ENCODE data around the gene LMF1. TPM values are rescaled to one million over a fixed set of nuclear protein-coding genes. Genes with fewer than 3 reads are reported as not detected.

LMF1 gene
- total RNA-seq = 18.9 and 28.8 TPM in 2 replicates

GRCh38 chr16:970766-971581 lies at the start of gene LMF1:
LMF1 (minus strand) TSS chr16:970984; CDS start chr16:970980, 4 bp downstream.

DNA sequence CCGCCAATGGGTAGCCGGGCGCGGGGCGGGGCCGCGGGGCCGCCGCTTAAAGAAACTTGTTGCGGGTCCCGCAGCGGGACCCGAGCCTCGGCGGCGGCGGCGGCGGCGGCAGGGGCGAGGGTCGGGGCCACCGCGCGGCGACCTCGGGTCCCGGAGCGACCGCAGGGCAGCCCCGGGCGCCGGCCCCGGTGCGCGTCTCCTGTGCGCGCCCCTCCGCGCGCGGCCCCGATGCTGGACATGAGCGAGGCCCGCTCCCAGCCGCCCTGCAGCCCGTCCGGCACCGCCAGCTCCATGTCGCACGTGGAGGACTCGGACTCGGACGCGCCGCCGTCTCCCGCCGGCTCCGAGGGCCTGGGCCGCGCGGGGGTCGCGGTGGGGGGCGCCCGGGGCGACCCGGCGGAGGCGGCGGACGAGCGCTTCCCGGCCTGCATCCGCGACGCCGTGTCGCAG lies 10.9 kb upstream of the LMF1 start, which contains the start of gene SOX8:
TSS of gene SOX8 (plus strand) at position 76 of the 450 bp plus-strand sequence. CDS start at position 229, 153 bp downstream.

Other genes with a start within 250 kb of the LMF1 start
- gene ANTKMT, start 249.8 kb downstream of the LMF1 start, total RNA-seq = 23.1 and 33.6 TPM in 2 replicates
- 1.3 and 1.6 TPM in 2 replicates for gene CCDC78, start 244.5 kb downstream of the LMF1 start, total RNA-seq
- gene HAGHL, start 243.9 kb downstream of the LMF1 start, total RNA-seq = 9.7 and 13.4 TPM in 2 replicates
- 36.8 and 40.5 TPM in 2 replicates for gene CIAO3, start 230.0 kb downstream of the LMF1 start, total RNA-seq
- not detected in 2 replicates for gene MSLN, start 210.2 kb downstream of the LMF1 start, total RNA-seq
- gene RPUSD1, start 182.6 kb downstream of the LMF1 start, total RNA-seq = 51.9 and 52.7 TPM in 2 replicates
- gene CHTF18, start 182.4 kb downstream of the LMF1 start, total RNA-seq = 15.0 and 20.4 TPM in 2 replicates
- not detected in 2 replicates for gene GNG13, start 170.2 kb downstream of the LMF1 start, total RNA-seq
- gene SOX8, start 10.8 kb upstream of the LMF1 start, total RNA-seq = 0.48 and 0.65 TPM in 2 replicates
- 1.3 TPM in 1 of 2 replicates, not detected in the other for gene SSTR5, start 101.8 kb upstream of the LMF1 start, total RNA-seq
- not detected in 2 replicates for gene C1QTNF8, start 125.3 kb upstream of the LMF1 start, total RNA-seq
- under 0.01 TPM in 2 replicates for gene CACNA1H, start 182.1 kb upstream of the LMF1 start, total RNA-seq

Measured in vein endothelial cell (primary cell).